NCI-H1417 (cell line): ENCODE results near the gene SLF1.

Experiments used
- DNase-seq, 3 experiments: peaks; one replicate each; lab custom pipeline; 2025; lab: John Stamatoyannopoulos, UW

SLF1 gene

DNA sequence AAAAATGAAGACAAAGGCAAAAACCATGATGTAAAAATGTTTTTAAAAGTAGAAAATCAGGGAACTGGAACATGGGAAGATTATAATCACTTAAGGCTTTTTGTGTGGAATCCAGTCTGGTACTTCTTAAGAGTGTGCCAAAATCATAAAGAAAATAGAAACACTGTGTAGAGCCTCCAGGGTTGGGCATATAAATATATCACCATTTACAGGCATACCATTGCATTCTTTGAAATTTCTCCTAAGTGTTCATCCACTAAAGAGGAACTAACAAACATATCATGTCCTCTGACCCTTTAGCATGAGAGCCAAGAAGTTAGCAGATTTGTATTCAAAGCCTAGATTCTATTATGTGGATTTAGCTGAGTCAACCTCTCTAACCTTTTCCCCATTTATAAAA is 93.3 kb downstream of the SLF1 start:
- no peak for DNase-seq

DNA sequence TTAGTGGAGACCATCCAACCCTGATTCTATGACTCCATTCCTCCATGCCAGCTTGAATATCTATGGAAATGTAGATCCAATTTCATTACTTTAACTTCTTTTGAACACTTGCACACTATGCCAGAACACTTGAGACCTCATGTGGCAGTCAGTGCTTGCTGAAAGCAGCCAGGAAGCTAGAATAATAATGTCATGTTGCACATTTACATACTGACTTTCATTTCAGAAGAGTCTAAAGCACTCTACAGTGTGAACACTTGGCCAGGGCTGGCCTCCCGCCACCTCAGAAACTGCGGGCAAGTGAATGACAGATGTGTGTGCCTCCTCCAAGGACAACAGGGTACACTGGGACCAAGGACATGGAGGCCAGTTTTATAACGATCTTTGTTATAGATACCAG is 97.3 kb downstream of the SLF1 start:
- DNase-seq, result no peak

GRCh38 chr5:94725142-94725541 is 106.7 kb downstream of the SLF1 start:
- no peak for DNase-seq

- no peak for DNase-seq
These were observed 113.0 kb downstream of the SLF1 start for GRCh38 chr5:94731471-94731870.

GRCh38 chr5:94736498-94736897 is 118.0 kb downstream of the SLF1 start:
- no peak for DNase-seq

- DNase-seq, result no peak
These were observed 121.8 kb downstream of the SLF1 start for GRCh38 chr5:94740286-94740685.

GRCh38 chr5:94742852-94743251 is 124.4 kb downstream of the SLF1 start:
- no peak for DNase-seq

DNA sequence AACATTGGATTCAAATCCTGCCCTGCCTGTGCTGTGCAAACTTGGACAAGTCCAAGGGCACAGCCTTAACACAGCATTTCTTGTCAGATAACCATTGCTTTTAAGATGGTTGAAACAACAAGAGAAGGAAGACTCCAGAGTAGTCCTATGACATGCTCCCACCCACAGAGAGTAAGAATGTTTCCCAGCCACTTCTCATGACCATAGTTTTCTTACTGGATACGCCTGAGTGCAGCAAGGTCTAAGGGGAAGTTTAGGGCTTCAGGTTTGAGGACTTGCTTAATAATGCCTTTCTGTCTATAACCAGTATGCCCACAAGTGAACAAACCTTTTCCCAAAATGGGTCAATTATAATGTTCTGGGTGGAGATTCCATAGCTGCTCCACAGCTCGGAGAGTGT is 126.4 kb downstream of the SLF1 start:
- no peak for DNase-seq

GRCh38 chr5:94745786-94746730 is 127.6 kb downstream of the SLF1 start:
- no peak for DNase-seq

DNA sequence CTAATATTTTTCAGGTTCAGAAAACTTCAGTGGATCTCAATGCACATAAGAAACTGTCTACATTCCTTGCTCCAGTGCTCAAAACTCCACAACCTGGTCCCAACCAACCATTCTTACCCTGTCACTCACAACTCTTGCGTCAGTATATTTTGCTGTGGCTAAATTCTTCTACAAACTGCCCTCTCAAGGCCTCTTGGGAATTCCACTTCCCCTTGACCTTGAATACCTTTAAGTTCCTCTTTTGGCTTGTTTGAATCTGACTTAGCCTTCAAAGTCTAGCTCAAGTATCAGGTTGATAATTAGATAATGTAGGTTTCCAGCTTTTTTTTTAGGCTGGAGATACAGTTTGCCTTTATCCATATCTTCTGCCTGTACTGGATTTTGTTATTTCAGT is 128.3 kb downstream of the SLF1 start:
- DNase-seq, result no peak
